GM12891 (cell line): Measurements from ENCODE around the gene DOCK7.

Experiments used
- POLR2A ChIP-seq: IDR thresholded peaks from 2 replicates; pipeline ENCODE4 v1.6.1; 2011; ENCODE audit warnings: low read depth, low read length, control low read depth
- POLR2AphosphoS5 ChIP-seq: IDR thresholded peaks from 2 replicates; pipeline ENCODE4 v1.6.1; 2011; ENCODE audit warnings: low read depth, low read length, control low read depth
- TAF1 ChIP-seq: IDR thresholded peaks from 2 replicates; pipeline ENCODE4 v1.6.1; 2011; ENCODE audit warnings: low read depth, low read length, control low read depth

DNA sequence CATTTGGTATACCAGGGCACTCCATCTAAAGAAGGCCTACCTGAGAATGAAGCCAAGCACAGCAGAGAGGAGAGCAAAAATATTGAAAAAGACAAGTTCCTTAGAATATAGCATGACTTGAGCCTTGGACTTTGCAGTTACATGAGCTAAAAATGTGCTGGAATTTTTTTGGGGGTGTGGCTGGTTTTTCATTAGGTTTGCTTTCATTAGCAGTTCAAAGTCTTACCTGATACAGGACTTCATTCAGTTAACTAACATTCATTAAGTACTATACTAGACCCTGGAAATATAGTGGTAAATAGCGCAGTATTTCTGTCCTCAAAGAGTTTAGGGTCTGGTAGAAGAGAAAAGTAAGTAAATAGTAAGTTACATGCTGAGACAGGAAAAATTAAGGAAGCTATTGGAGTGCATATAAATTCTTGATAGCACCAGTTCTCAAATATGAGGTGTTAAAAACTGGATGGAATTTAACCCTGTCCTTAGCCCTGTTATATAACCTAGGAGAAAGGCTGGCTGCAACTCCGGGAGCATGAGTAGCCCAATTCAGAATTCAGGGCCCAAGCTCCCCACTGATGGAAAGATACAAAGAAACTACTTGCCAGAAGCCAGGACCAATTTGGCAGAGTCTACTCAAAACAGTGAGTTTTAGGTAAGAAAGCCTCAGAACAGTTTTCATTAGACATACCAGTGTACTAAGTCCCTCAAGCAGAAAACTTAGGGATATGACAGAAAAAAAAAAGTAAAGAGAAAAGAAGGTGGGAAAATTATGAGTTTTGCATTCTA lies 3.1 kb upstream of the DOCK7 start:
- TF ChIP-seq POLR2A, result no peak
- TF ChIP-seq TAF1, result no peak
- no peak for TF ChIP-seq POLR2AphosphoS5
